GM21528 (cell line): ENCODE data around the gene LGALS3BP.

ENCODE experiments used
- ATAC-seq: cut with Tn5 transposase; IDR thresholded peaks from one replicate; pipeline ENCODE4 v1.9.1; 2021; ENCODE audit warnings: mild to moderate bottlenecking, moderate library complexity; ENCODE audit not compliant: unreplicated experiment, low FRiP score

The LGALS3BP gene

GRCh38 chr17:79017546-79018369 is 38.0 kb upstream of the LGALS3BP start:
- no peak for ATAC-seq

- no peak for ATAC-seq
These were observed 34.5 kb upstream of the LGALS3BP start for GRCh38 chr17:79014158-79014758.

GRCh38 chr17:79012563-79013134 is 32.9 kb upstream of the LGALS3BP start:
- ATAC-seq: no peak

- ATAC-seq: no peak
These were observed 31.9 kb upstream of the LGALS3BP start for GRCh38 chr17:79011451-79012147.

- ATAC-seq: no peak
These were observed 30.6 kb upstream of the LGALS3BP start for GRCh38 chr17:79010304-79010646.

- peak; percentile 83 for ATAC-seq
These were observed 29.9 kb upstream of the LGALS3BP start, which contains the start of gene CANT1 for GRCh38 chr17:79009397-79010303. Gene CANT1, minus strand, starts transcription at chr17:79009764. Its CDS starts 12,142 bp downstream, at chr17:78997622.

GRCh38 chr17:79008666-79009387 is 29.1 kb upstream of the LGALS3BP start:
- ATAC-seq: peak; percentile 11

GRCh38 chr17:79007504-79008381 is 28.0 kb upstream of the LGALS3BP start:
- ATAC-seq: no peak

GRCh38 chr17:79006794-79007503 is 27.2 kb upstream of the LGALS3BP start:
- ATAC-seq: no peak

GRCh38 chr17:79006046-79006445 is 26.3 kb upstream of the LGALS3BP start:
- ATAC-seq: no peak

- no peak for ATAC-seq
These were observed 25.5 kb upstream of the LGALS3BP start for GRCh38 chr17:79005063-79005861.

GRCh38 chr17:79003661-79004411 is 24.1 kb upstream of the LGALS3BP start:
- ATAC-seq: no peak

GRCh38 chr17:79002796-79003593 is 23.3 kb upstream of the LGALS3BP start:
- ATAC-seq: no peak

- ATAC-seq: no peak
These were observed 22.6 kb upstream of the LGALS3BP start for GRCh38 chr17:79002291-79002690.

- no peak for ATAC-seq
These were observed 21.7 kb upstream of the LGALS3BP start for GRCh38 chr17:79001190-79002020.
